GM12892 (cell line): Measurements from ENCODE around the gene RNF181.

Experiments
- POLR2A ChIP-seq: IDR thresholded peaks from 2 replicates; pipeline ENCODE4 v1.6.1; 2011; ENCODE audit warnings: low read depth, low read length, control low read depth
- POLR2AphosphoS5 ChIP-seq: IDR thresholded peaks from 2 replicates; pipeline ENCODE4 v1.6.1; 2011; ENCODE audit warnings: low read depth, low read length, control low read depth
- TAF1 ChIP-seq: IDR thresholded peaks from 2 replicates; pipeline ENCODE4 v1.6.1; 2011; ENCODE audit warnings: low read depth, mild to moderate bottlenecking, control low read depth, low read length, borderline replicate concordance

- TF ChIP-seq POLR2A (no peak), POLR2AphosphoS5 (no peak), TAF1 (no peak)
Measured at GRCh38 chr2:85596026-85596333, 435 bp downstream of the RNF181 start.
